Measurements from ENCODE around the gene ZIM2. TPM values are rescaled to one million over a fixed set of nuclear protein-coding genes. Genes with fewer than 3 reads are reported as not detected.
A peak's percentile ranks its signal among the peaks of the same experiment; 100 is the strongest.

The ZIM2 gene
- not detected for total RNA-seq (ENCODE audit: unreplicated experiment)
- long read RNA-seq: 0 reads

GRCh38 chr19:56840451-56841192 lies at the start of gene ZIM2, which contains the start of gene PEG3:
ZIM2 (minus strand) TSS chr19:56840726; CDS start chr19:56824277, 16,449 bp downstream.
PEG3 (minus strand) TSS chr19:56840726; CDS start chr19:56824655, 16,071 bp downstream.
- H3K4me1 Mint-ChIP-seq (ENCODE audit: low read depth, unreplicated experiment): peaks cover 2% of the 10 kb centered on the region
- peak within 1 kb of the TSS; percentile 90 for H3K27ac Mint-ChIP-seq (ENCODE audit: unreplicated experiment)
- TF ChIP-seq CTCF (IDR thresholded peaks at IDR 0.05; ENCODE audit: partially characterized antibody, unreplicated experiment): no peak
- H3K27me3 Mint-ChIP-seq (ENCODE audit: unreplicated experiment): peaks cover 12% of the 10 kb centered on the region
- H3K9me3 Mint-ChIP-seq (ENCODE audit: unreplicated experiment): peaks cover 26% of the 10 kb centered on the region
- peak; percentile 82 for DNase-seq
- H3K4me3 Mint-ChIP-seq (ENCODE audit: unreplicated experiment): peak within 1 kb of the TSS; percentile 81
- peaks cover 7% of the 10 kb centered on the region for H3K36me3 Mint-ChIP-seq (ENCODE audit: unreplicated experiment)

GRCh38 chr19:56885173-56885985 lies 44.9 kb upstream of the ZIM2 start:
- DNase-seq: peak; percentile 14
- Mint-ChIP-seq H3K9me3 (ENCODE audit: unreplicated experiment) (peaks cover 10% of the 10 kb centered on the region), H3K27ac (ENCODE audit: unreplicated experiment) (no peak overlapping the region), H3K4me3 (ENCODE audit: unreplicated experiment) (no peak overlapping the region), H3K27me3 (ENCODE audit: unreplicated experiment) (no peaks in the 10 kb centered on the region), H3K36me3 (ENCODE audit: unreplicated experiment) (peaks cover 10% of the 10 kb centered on the region), H3K4me1 (ENCODE audit: low read depth, unreplicated experiment) (no peaks in the 10 kb centered on the region)
- TF ChIP-seq CTCF (IDR thresholded peaks at IDR 0.05; ENCODE audit: partially characterized antibody, unreplicated experiment): no peak

- DNase-seq: no peak
- no peak for TF ChIP-seq CTCF (IDR thresholded peaks at IDR 0.05; ENCODE audit: partially characterized antibody, unreplicated experiment)
- no peaks in the 10 kb centered on the region for H3K4me1 Mint-ChIP-seq (ENCODE audit: low read depth, unreplicated experiment)
- H3K27ac Mint-ChIP-seq (ENCODE audit: unreplicated experiment): no peak overlapping the region
- H3K9me3 Mint-ChIP-seq (ENCODE audit: unreplicated experiment): peaks cover 10% of the 10 kb centered on the region
- H3K27me3 Mint-ChIP-seq (ENCODE audit: unreplicated experiment): no peaks in the 10 kb centered on the region
- H3K4me3 Mint-ChIP-seq (ENCODE audit: unreplicated experiment): no peak overlapping the region
- H3K36me3 Mint-ChIP-seq (ENCODE audit: unreplicated experiment): peaks cover 7% of the 10 kb centered on the region
These were observed 43.9 kb upstream of the ZIM2 start for GRCh38 chr19:56884441-56884840.

GRCh38 chr19:56880592-56881190 lies 40.2 kb upstream of the ZIM2 start:
- no peak for TF ChIP-seq CTCF (IDR thresholded peaks at IDR 0.05; ENCODE audit: partially characterized antibody, unreplicated experiment)
- no peaks in the 10 kb centered on the region for H3K4me1 Mint-ChIP-seq (ENCODE audit: low read depth, unreplicated experiment)
- H3K9me3 Mint-ChIP-seq (ENCODE audit: unreplicated experiment): peaks cover 5% of the 10 kb centered on the region
- H3K36me3 Mint-ChIP-seq (ENCODE audit: unreplicated experiment): peaks cover 7% of the 10 kb centered on the region
- no peak for DNase-seq
- no peaks in the 10 kb centered on the region for H3K27me3 Mint-ChIP-seq (ENCODE audit: unreplicated experiment)
- no peak overlapping the region for H3K27ac Mint-ChIP-seq (ENCODE audit: unreplicated experiment)
- no peak overlapping the region for H3K4me3 Mint-ChIP-seq (ENCODE audit: unreplicated experiment)

Measured in glutamatergic neuron (in vitro differentiated cells).